Effector memory CD8-positive, alpha-beta T cell (primary cell): ENCODE results near the gene CYP26A1.

Experiments
- ATAC-seq: fragments of 150-1000 bp; cut with Tn5 transposase; replicated peaks from 2 replicates; pipeline ENCODE4 v1.10.0; 2021; ENCODE audit warnings: mild to moderate bottlenecking, moderate library complexity
- DNase-seq, 3 experiments: peaks; one replicate each; pipeline ENCODE4 v3.0.0; 2021
- H3K27ac Mint-ChIP-seq, 2 donors: one replicate each; pipeline ENCODE4 v1.8.0; 2022; ENCODE audit warnings: mild to moderate bottlenecking in 2 of 2, mixed read lengths in 2 of 2, moderate library complexity in 2 of 2
- H3K27me3 Mint-ChIP-seq, 2 donors: one replicate each; pipeline ENCODE4 v1.8.0; 2022; ENCODE audit warnings: mixed read lengths in 2 of 2
- H3K36me3 Mint-ChIP-seq: one replicate; pipeline ENCODE4 v1.8.0; 2022; ENCODE audit warnings: mild to moderate bottlenecking, moderate library complexity, mixed read lengths; ENCODE audit not compliant: insufficient read depth
- H3K4me1 Mint-ChIP-seq, 2 donors: one replicate each; pipeline ENCODE4 v1.8.0; 2022; ENCODE audit warnings: low read depth in 2 of 2, mixed read lengths in 2 of 2
- H3K4me3 Mint-ChIP-seq, 2 donors: one replicate each; pipeline ENCODE4 v1.8.0; 2022; ENCODE audit warnings: mild to moderate bottlenecking in 2 of 2, mixed read lengths in 2 of 2, moderate library complexity in 2 of 2
- H3K9me3 Mint-ChIP-seq, 2 donors: one replicate each; pipeline ENCODE4 v1.8.0; 2022; ENCODE audit warnings: mixed read lengths in 2 of 2

Gene CYP26A1

DNA sequence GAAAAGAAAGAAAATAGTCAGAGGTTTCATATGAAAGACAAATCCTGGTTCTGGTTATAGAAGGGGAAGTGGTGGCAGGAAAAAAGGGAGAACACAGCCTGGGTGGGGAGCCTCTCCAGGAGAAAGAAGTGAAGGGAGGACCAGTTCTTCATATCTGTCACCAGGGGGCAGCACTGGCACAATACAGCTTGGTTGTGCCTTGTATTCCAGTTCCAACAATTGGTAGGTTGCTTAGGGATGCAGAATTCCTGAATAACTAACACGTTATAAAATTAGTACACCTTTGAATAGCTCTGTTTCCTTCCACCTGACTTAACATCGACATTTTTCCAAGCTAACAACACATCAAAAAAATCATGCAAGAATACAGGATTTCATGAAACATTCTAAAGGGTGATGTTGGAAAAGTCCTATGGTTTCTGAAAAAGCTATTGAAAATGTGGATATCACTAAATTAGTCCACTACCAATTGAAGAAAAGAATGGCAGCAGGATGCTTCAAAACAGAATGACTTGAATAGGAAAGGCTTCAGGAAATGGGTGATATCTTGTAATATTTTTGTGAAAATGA lies 52.9 kb downstream of the CYP26A1 start:
- H3K4me3 Mint-ChIP-seq: no peak overlapping the region
- peaks cover 14 to 19% of the 10 kb centered on the region in 2 donors for H3K27me3 Mint-ChIP-seq
- peaks cover 0 to 3% of the 10 kb centered on the region in 2 donors for H3K4me1 Mint-ChIP-seq
- peaks cover 8 to 20% of the 10 kb centered on the region in 2 donors for H3K9me3 Mint-ChIP-seq
- no peak overlapping the region for H3K27ac Mint-ChIP-seq
- no peak for ATAC-seq
- no peaks in the 10 kb centered on the region for H3K36me3 Mint-ChIP-seq
- no peak for DNase-seq
